GM12878 (cell line): ENCODE data around the gene YBX2. TPM values are rescaled to one million over a fixed set of nuclear protein-coding genes. Genes with fewer than 3 reads are reported as not detected.

Source experiments
- CHD4 ChIP-seq: fragments of 200-600 bp; sonication (generic); IDR thresholded peaks from 2 replicates; pipeline ENCODE4 v1.6.1; 2016; ENCODE audit warnings: mild to moderate bottlenecking
- CREM ChIP-seq: IDR thresholded peaks from 2 replicates; pipeline ENCODE4 v1.6.1; 2014; ENCODE audit warnings: antibody characterized with exemption, low read depth
- HCFC1 ChIP-seq: fragments of 150-350 bp; IDR thresholded peaks from 2 replicates; pipeline ENCODE4 v1.6.1; 2014; ENCODE audit warnings: low read length
- HDAC2 ChIP-seq: fragments of 200-600 bp; sonication (generic); IDR thresholded peaks from 2 replicates; pipeline ENCODE4 v1.6.1; 2017
- IRF3 ChIP-seq: fragments of 450-650 bp; IDR thresholded peaks from 2 replicates; pipeline ENCODE4 v1.6.1; 2014; ENCODE audit warnings: mild to moderate bottlenecking
- JUNB ChIP-seq: IDR thresholded peaks from 2 replicates; pipeline ENCODE4 v1.6.1; 2016; ENCODE audit warnings: antibody characterized with exemption, mild to moderate bottlenecking
- MYC ChIP-seq: IDR thresholded peaks from 2 replicates; pipeline ENCODE4 v1.6.1; 2011; ENCODE audit warnings: mild to moderate bottlenecking, low read length, moderate library complexity, inconsistent platforms; ENCODE audit not compliant: insufficient read depth, insufficient replicate concordance, insufficient read length, severe bottlenecking
- NFYB ChIP-seq: IDR thresholded peaks from 2 replicates; pipeline ENCODE4 v1.6.1; 2011; ENCODE audit warnings: low read depth, mild to moderate bottlenecking, low read length, improper control_type of control experiment, moderate library complexity; ENCODE audit not compliant: insufficient read depth
- PAX5 ChIP-seq: IDR thresholded peaks from 2 replicates; pipeline ENCODE4 v1.6.1; 2011; ENCODE audit warnings: low read depth, low read length, borderline replicate concordance
- POLR2AphosphoS5 ChIP-seq: IDR thresholded peaks from 2 replicates; pipeline ENCODE4 v1.6.1; 2011; ENCODE audit warnings: mild to moderate bottlenecking, low read length, inconsistent platforms
- SREBF1 ChIP-seq: IDR thresholded peaks from 2 replicates; pipeline ENCODE4 v1.6.1; 2012; ENCODE audit warnings: mild to moderate bottlenecking, low read length
- STAT3 ChIP-seq: IDR thresholded peaks from 2 replicates; pipeline ENCODE4 v1.6.1; 2011; ENCODE audit warnings: low read depth, low read length, improper control_type of control experiment
- TCF12 ChIP-seq: IDR thresholded peaks from 2 replicates; pipeline ENCODE4 v1.6.1; 2011; ENCODE audit warnings: low read depth, mild to moderate bottlenecking, low read length
- TCF3 ChIP-seq: IDR thresholded peaks from 2 replicates; pipeline ENCODE4 v1.6.1; 2012; ENCODE audit warnings: low read depth, mild to moderate bottlenecking, low read length, borderline replicate concordance; ENCODE audit not compliant: insufficient read depth
- WRNIP1 ChIP-seq: IDR thresholded peaks from 2 replicates; pipeline ENCODE4 v1.6.1; 2011; ENCODE audit warnings: low read depth, low read length, improper control_type of control experiment, borderline replicate concordance
- ZNF274 ChIP-seq: IDR thresholded peaks from one replicate; pipeline ENCODE4 v1.8.0; 2011; ENCODE audit not compliant: insufficient read length, insufficient read depth
- polyA plus RNA-seq, 11 experiments: library from polyadenylated mRNA; depleted of rRNA in 4 of 11; unstranded in 6 of 11; stranded (reverse) in 5 of 11; fragments of >200 nt; fragmentation: Nextera tagmentation in 4 of 11; fragmentation: Illumina TruSeq in 1 of 11; extraction: Ambion mirVana in 4 of 11; extraction: Trizol in 1 of 11; gene quantifications; 1 replicate in 1 of 11; 2 replicates in 10 of 11; pipeline versions ENCODE4 v1.2.1 to v1.2.3, GENCODE V29; 2011 to 2016; ENCODE audit warnings: inconsistent platforms in 2 of 11, missing spikeins in 2 of 11, low read depth in 1 of 11
- total RNA-seq, 4 experiments: library from RNA; depleted of rRNA in 3 of 4; stranded (reverse); fragments of >200 nt in 3 of 4; fragmentation: Illumina TruSeq in 1 of 4; extraction: Trizol in 1 of 4; gene quantifications; 2 replicates each; pipeline versions ENCODE4 v1.2.1 to v1.2.3, GENCODE V29; 2013 to 2021
- TF ChIP-seq, protein P1 (sequence below): IDR thresholded peaks from 2 replicates; pipeline ENCODE4 v1.6.1; 2011; ENCODE audit warnings: borderline replicate concordance, low read depth, mild to moderate bottlenecking, moderate library complexity, low read length; ENCODE audit not compliant: insufficient read depth, poor library complexity, severe bottlenecking
- TF ChIP-seq, protein P2 (sequence below): fragments of 150-350 bp; IDR thresholded peaks from 2 replicates; pipeline ENCODE4 v1.6.1; 2014; ENCODE audit warnings: mild to moderate bottlenecking, low read depth, low read length

YBX2 gene
- total and polyA plus RNA-seq, 10 of the 15 experiments (the other 5 are each of a cell fraction or from before 2014, with no cell fraction given) = not detected

GRCh38 chr17:7239091-7240027 lies 55.1 kb downstream of the YBX2 start, which contains the start of gene PHF23 (continued):
- TF ChIP-seq IRF3 = no peak
- TF ChIP-seq JUNB = no peak
- TF ChIP-seq PAX5 = peak; percentile 7; the same call in 1 of the 2 replicates
- no peak for TF ChIP-seq CHD4
- TF ChIP-seq, protein P1, sequence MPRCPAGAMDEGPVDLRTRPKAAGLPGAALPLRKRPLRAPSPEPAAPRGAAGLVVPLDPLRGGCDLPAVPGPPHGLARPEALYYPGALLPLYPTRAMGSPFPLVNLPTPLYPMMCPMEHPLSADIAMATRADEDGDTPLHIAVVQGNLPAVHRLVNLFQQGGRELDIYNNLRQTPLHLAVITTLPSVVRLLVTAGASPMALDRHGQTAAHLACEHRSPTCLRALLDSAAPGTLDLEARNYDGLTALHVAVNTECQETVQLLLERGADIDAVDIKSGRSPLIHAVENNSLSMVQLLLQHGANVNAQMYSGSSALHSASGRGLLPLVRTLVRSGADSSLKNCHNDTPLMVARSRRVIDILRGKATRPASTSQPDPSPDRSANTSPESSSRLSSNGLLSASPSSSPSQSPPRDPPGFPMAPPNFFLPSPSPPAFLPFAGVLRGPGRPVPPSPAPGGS = peak; percentile 30
- TF ChIP-seq HCFC1 = peak; percentile 95
- no peak for TF ChIP-seq STAT3
- no peak for TF ChIP-seq WRNIP1
- no peak for TF ChIP-seq MYC
- TF ChIP-seq POLR2AphosphoS5 = no peak
- TF ChIP-seq, protein P2, sequence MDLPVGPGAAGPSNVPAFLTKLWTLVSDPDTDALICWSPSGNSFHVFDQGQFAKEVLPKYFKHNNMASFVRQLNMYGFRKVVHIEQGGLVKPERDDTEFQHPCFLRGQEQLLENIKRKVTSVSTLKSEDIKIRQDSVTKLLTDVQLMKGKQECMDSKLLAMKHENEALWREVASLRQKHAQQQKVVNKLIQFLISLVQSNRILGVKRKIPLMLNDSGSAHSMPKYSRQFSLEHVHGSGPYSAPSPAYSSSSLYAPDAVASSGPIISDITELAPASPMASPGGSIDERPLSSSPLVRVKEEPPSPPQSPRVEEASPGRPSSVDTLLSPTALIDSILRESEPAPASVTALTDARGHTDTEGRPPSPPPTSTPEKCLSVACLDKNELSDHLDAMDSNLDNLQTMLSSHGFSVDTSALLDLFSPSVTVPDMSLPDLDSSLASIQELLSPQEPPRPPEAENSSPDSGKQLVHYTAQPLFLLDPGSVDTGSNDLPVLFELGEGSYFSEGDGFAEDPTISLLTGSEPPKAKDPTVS = no peak
- TF ChIP-seq ZNF274 = no peak
- TF ChIP-seq HDAC2 = no peak
- no peak for TF ChIP-seq TCF3
- TF ChIP-seq CREM = peak; percentile 87; the same call in 1 of the 2 replicates
- no peak for TF ChIP-seq TCF12
- peak; percentile 84 for TF ChIP-seq SREBF1
- no peak for TF ChIP-seq NFYB
